K562 (cell line): ENCODE results near the gene PTPN9. TPM values are rescaled to one million over a fixed set of nuclear protein-coding genes. Genes with fewer than 3 reads are reported as not detected.

Source experiments
- ATAC-seq: fragments of 200-7000 bp; cut with Tn5 transposase; 3 replicates; pipeline ENCODE4 v1.9.1; 2020; ENCODE audit warnings: moderate library complexity
- BruUV-seq: library from RNA; stranded (reverse); fragments of 400-500 nt; replicated peaks from 2 replicates; lab custom pipeline; 2021; lab: Mats Ljungman, UMichigan
- CTCF ChIA-PET: fragments of 300-600 bp; formaldehyde crosslinking; extraction: SDS; loops from one replicate; lab custom pipeline; 2021; ENCODE audit warnings: low intra/inter-chr PET ratio; lab: Yijun Ruan, JAX
- POLR2A ChIA-PET: fragments of 300-600, 350-650 bp; sonication (Branson Sonifier 250); formaldehyde crosslinking; extraction: SDS; loops from one replicate; lab custom pipeline; 2021; ENCODE audit warnings: antibody characterized with exemption, inconsistent platforms; lab: Yijun Ruan, JAX
- DNase-seq, 4 experiments: peaks; one replicate each; pipeline versions ENCODE4 v3.0.0 to v3.0.0-alpha.2; 2011 to 2018; ENCODE audit warnings: low spot score in 3 of 4, mixed read lengths in 3 of 4; ENCODE audit errors: extremely low read depth in 1 of 4
- FAIRE-seq: peaks from 2 replicates; lab custom pipeline; 2011; peaks lifted over from hg19 to GRCh38; lab: Jason Lieb, UNC
- H2AFZ ChIP-seq: 2 replicates; pipeline ENCODE4 v1.6.0; 2011; ENCODE audit warnings: low read depth, low read length, control low read depth, inconsistent platforms
- H3K27ac ChIP-seq: fragments of 200-600 bp; 3 replicates; pipeline ENCODE4 v1.8.0; 2011; ENCODE audit warnings: low read depth, mild to moderate bottlenecking, control low read depth, inconsistent platforms, low read length, moderate library complexity, mixed read lengths; ENCODE audit errors: extremely low read depth
- H3K27me3 ChIP-seq, 2 experiments: fragments of 300-600 bp in 1 of 2; 2 replicates in 1 of 2; 3 replicates in 1 of 2; pipeline versions ENCODE4 v1.6.0 to v1.8.0; 2011; ENCODE audit warnings: inconsistent platforms in 2 of 2, low read length in 2 of 2, mild to moderate bottlenecking in 1 of 2, mixed read lengths in 1 of 2, moderate library complexity in 1 of 2; ENCODE audit not compliant: control insufficient read depth in 2 of 2, insufficient read depth in 2 of 2
- H3K36me3 ChIP-seq: fragments of 300-600 bp; 3 replicates; pipeline ENCODE4 v1.8.0; 2011; ENCODE audit warnings: mild to moderate bottlenecking, low read length, inconsistent platforms; ENCODE audit not compliant: control insufficient read depth, insufficient read depth
- H3K4me1 ChIP-seq, 2 experiments: fragments of 200-600 bp in 1 of 2; replicated peaks in 1 of 2; 2 replicates in 1 of 2; 3 replicates in 1 of 2; pipeline versions ENCODE4 v1.5.1 to v1.8.0; 2011; ENCODE audit warnings: inconsistent platforms in 2 of 2, low read length in 2 of 2, mild to moderate bottlenecking in 1 of 2, mixed read lengths in 1 of 2, moderate library complexity in 1 of 2; ENCODE audit not compliant: control insufficient read depth in 2 of 2, insufficient read depth in 2 of 2
- H3K4me2 ChIP-seq: 2 replicates; pipeline ENCODE4 v1.6.1; 2011; ENCODE audit warnings: low read length, control low read depth, inconsistent platforms, mixed read lengths; ENCODE audit not compliant: insufficient read depth
- H3K4me3 ChIP-seq: fragments of 200-600 bp; sonication (generic), shearing (Covaris generic); 2 replicates; pipeline ENCODE4 v1.5.1; 2016; ENCODE audit warnings: control low read depth, inconsistent platforms
- H3K79me2 ChIP-seq: fragments of 200-600 bp; 3 replicates; pipeline ENCODE4 v1.8.0; 2011; ENCODE audit warnings: low read length, inconsistent platforms; ENCODE audit not compliant: control insufficient read depth, insufficient read depth
- H3K9ac ChIP-seq, 2 experiments: 2 replicates each; pipeline versions ENCODE4 v1.6.0 to v1.6.1; 2011; ENCODE audit warnings: low read depth in 2 of 2, low read length in 2 of 2, control low read depth in 1 of 2, inconsistent platforms in 1 of 2, mild to moderate bottlenecking in 1 of 2, mixed read lengths in 1 of 2; ENCODE audit not compliant: insufficient read depth in 1 of 2
- H3K9me1 ChIP-seq: one replicate; pipeline ENCODE4 v1.6.0; 2011; ENCODE audit warnings: inconsistent platforms, mild to moderate bottlenecking, low read length, moderate library complexity; ENCODE audit not compliant: control insufficient read depth, insufficient read depth
- H3K9me3 ChIP-seq: replicated peaks from 2 replicates; pipeline ENCODE4 v1.5.1; 2011; ENCODE audit warnings: low read depth, low read length, inconsistent platforms; ENCODE audit not compliant: control insufficient read depth, insufficient read depth
- H4K20me1 ChIP-seq: replicated peaks from 2 replicates; pipeline ENCODE4 v1.6.1; 2011; ENCODE audit warnings: low read length, inconsistent platforms, mixed read lengths; ENCODE audit not compliant: control insufficient read depth, insufficient read depth
- ARID1B ChIP-seq: fragments of 450-650 bp; IDR thresholded peaks from 2 replicates; pipeline ENCODE4 v1.6.1; 2016; ENCODE audit warnings: antibody characterized with exemption, mild to moderate bottlenecking, inconsistent platforms
- CBX1 ChIP-seq: sonication (generic); IDR thresholded peaks from 2 replicates; pipeline ENCODE4 v1.6.1; 2016; ENCODE audit warnings: antibody characterized with exemption, low read depth, mild to moderate bottlenecking
- CTBP1 ChIP-seq: fragments of 450-650 bp; IDR thresholded peaks from 2 replicates; pipeline ENCODE4 v1.6.1; 2016; ENCODE audit warnings: borderline replicate concordance
- FOXP1 ChIP-seq: sonication (generic); formaldehyde crosslinking; IDR thresholded peaks from 2 replicates; pipeline ENCODE4 v1.8.0; 2022; ENCODE audit warnings: mild to moderate bottlenecking, missing genetic modification reagents
- HLTF ChIP-seq: fragments of 450-650 bp; IDR thresholded peaks from 2 replicates; pipeline ENCODE4 v1.6.1; 2016
- HOXB6 ChIP-seq: fragments of 250-450 bp; sonication (Bioruptor Pico); IDR thresholded peaks from 2 replicates; pipeline ENCODE4 v1.5.1; 2022; ENCODE audit warnings: mild to moderate bottlenecking, borderline replicate concordance
- OTX1 ChIP-seq: fragments of 450-650 bp; formaldehyde crosslinking; IDR thresholded peaks from 2 replicates; pipeline ENCODE4 v1.4.0; 2022; ENCODE audit warnings: mild to moderate bottlenecking
- POLR2H ChIP-seq: IDR thresholded peaks from 2 replicates; pipeline ENCODE4 v1.6.1; 2016; ENCODE audit warnings: missing genetic modification characterization, low read depth, mild to moderate bottlenecking, control low read depth, missing compliant biosample characterization, moderate library complexity
- RHOXF2B ChIP-seq: fragments of 250-450 bp; sonication (Bioruptor Pico); conservative IDR thresholded peaks from 2 replicates; pipeline ENCODE4 v1.5.1; 2021
- RNF2 ChIP-seq: sonication (generic); IDR thresholded peaks from 2 replicates; pipeline ENCODE4 v1.6.1; 2016
- SMARCA4 ChIP-seq: fragments of 450-650 bp; IDR thresholded peaks from 2 replicates; pipeline ENCODE4 v1.6.1; 2016
- TAF15 ChIP-seq: fragments of 200-400 bp; formaldehyde crosslinking; IDR thresholded peaks from 2 replicates; pipeline ENCODE4 v1.6.1; 2017; ENCODE audit warnings: mild to moderate bottlenecking, low read depth, low read length, moderate library complexity
- ZFP30 ChIP-seq: fragments of 250-450 bp; sonication (Bioruptor Pico); IDR thresholded peaks from 2 replicates; pipeline ENCODE4 v1.8.0; 2022; ENCODE audit warnings: moderate library complexity, mild to moderate bottlenecking, inconsistent platforms, borderline replicate concordance
- ZNF133 ChIP-seq: fragments of 250-450 bp; sonication (Bioruptor Pico); IDR thresholded peaks from 2 replicates; pipeline ENCODE4 v1.4.0; 2020; ENCODE audit warnings: mild to moderate bottlenecking
- ZNF668 ChIP-seq: fragments of 250-450 bp; sonication (Bioruptor Pico); IDR thresholded peaks from 2 replicates; pipeline ENCODE4 v1.8.0; 2022; ENCODE audit warnings: mild to moderate bottlenecking, inconsistent platforms
- WGBS: fragments of 100-300 bp; shearing (Covaris generic); methylation state at CpG from one replicate; pipeline ENCODE4 v1.1.6; 2016; ENCODE audit warnings: low coverage, mixed read lengths; ENCODE audit not compliant: insufficient coverage; ENCODE audit errors: missing lambda C conversion rate; 5-methylcytosine and 5-hydroxymethylcytosine counted together
- in situ Hi-C: fragments of 300-500 bp; cut with MboI; formaldehyde crosslinking; loops from 4 replicates; pipeline ENCODE4 v1.15.0; 2018; ENCODE audit warnings: inconsistent platforms, mixed read lengths
- intact Hi-C: fragments of 100-400 bp; cut with micrococcal nuclease; formaldehyde crosslinking; loops from 2 replicates; pipeline ENCODE4 v1.14.2; 2022
- polyA plus RNA-seq, 8 experiments: library from polyadenylated mRNA; depleted of rRNA in 4 of 8; stranded (reverse) in 5 of 8; unstranded in 3 of 8; fragments of >200 nt; fragmentation: Nextera tagmentation in 2 of 8; fragmentation: Illumina TruSeq in 1 of 8; extraction: Ambion mirVana in 2 of 8; extraction: Trizol in 1 of 8; gene quantifications; 2 replicates each; pipeline versions ENCODE4 v1.2.1 to v1.2.3, GENCODE V29; 2011 to 2014; ENCODE audit warnings: inconsistent platforms in 1 of 8, missing spikeins in 1 of 8
- total RNA-seq, 7 experiments: library from RNA; depleted of rRNA in 6 of 7; stranded (reverse); fragments of >200 nt in 6 of 7; fragmentation: Illumina TruSeq in 2 of 7; extraction: Trizol in 2 of 7; gene quantifications; 2 replicates each; pipeline versions ENCODE4 v1.2.1 to v1.2.3, GENCODE V29; 2011 to 2021; ENCODE audit warnings: low replicate concordance in 1 of 7
- TF ChIP-seq, protein P1 (sequence below), 2 experiments: fragments of 150-350 bp in 1 of 2; IDR thresholded peaks; 2 replicates each; pipeline ENCODE4 v1.6.1; 2012 to 2016; ENCODE audit warnings: low read depth in 2 of 2, low read length in 2 of 2, mild to moderate bottlenecking in 1 of 2, moderate library complexity in 1 of 2
- TF ChIP-seq, protein P2 (sequence below): fragments of 450-650 bp; formaldehyde crosslinking; IDR thresholded peaks from 2 replicates; pipeline ENCODE4 v1.4.0; 2022; ENCODE audit warnings: missing genetic modification characterization
- TF ChIP-seq, protein P3 (sequence below), 3 experiments: fragments of 200-800 bp in 1 of 3; sonication (Bioruptor generic) in 1 of 3; sonication (generic) in 1 of 3; formaldehyde crosslinking in 1 of 3; IDR thresholded peaks; 2 replicates each; pipeline versions ENCODE4 v1.6.1 to v1.8.0; 2016 to 2022; ENCODE audit warnings: mild to moderate bottlenecking in 2 of 3, missing compliant biosample characterization in 2 of 3, missing genetic modification characterization in 2 of 3, missing genetic modification reagents in 1 of 3

The PTPN9 gene
- total and polyA plus RNA-seq, 9 of the 15 experiments (the other 6 are each of a cell fraction or from before 2014, with no cell fraction given): 5.0 to 24.0 (median 14.2) TPM

DNA sequence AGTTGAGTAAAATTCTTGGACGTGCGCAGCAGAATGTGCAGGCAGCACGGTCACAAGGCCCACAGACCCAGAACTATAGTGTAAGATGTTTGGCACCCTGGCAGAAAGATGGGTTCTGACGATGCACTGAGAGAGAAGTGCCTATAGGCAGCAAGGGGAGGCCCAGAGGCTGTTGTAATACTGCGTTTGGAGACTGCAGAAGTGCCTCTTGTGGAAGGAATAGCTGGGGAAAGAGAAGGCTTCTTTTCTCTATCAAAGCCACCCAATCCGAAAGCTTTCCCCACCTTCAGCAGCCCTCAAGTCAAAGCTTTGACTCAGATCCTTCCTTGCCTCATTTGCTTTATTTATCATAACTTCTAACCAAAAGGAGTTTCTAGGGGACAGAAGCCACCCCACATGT, 122.4 kb downstream of the PTPN9 start:
- Histone ChIP-seq H3K79me2 (peaks cover 21% of the 10 kb centered on the region), H3K4me1 (peaks cover 13 to 23% of the 10 kb centered on the region in 2 experiments; a peak in 3 of 5 replicates), H3K4me3 (0 out of 2 replicates have a peak overlapping the region, but pooled peaks have one; percentile 75), H3K4me2 (peak overlapping the region; percentile 99), H3K27me3 (no peaks in the 10 kb centered on the region), H2AFZ (peak overlapping the region; percentile 97), H3K9me1 (no peaks in the 10 kb centered on the region), H4K20me1 (no peaks in the 10 kb centered on the region; the same call in 1 of the 2 replicates), H3K9ac (peak overlapping the region in 1 of 2 experiments; percentile 83; a peak in 2 of 4 replicates), H3K36me3 (no peaks in the 10 kb centered on the region), H3K27ac (no peak overlapping the region), H3K9me3 (no peaks in the 10 kb centered on the region)
- TF ChIP-seq HOXB6 (CRISPR knock-in tag): no peak
- no peak for TF ChIP-seq ARID1B
- no peak for TF ChIP-seq CBX1
- no peak for TF ChIP-seq ZNF668 (CRISPR knock-in tag)
- TF ChIP-seq, protein P1, sequence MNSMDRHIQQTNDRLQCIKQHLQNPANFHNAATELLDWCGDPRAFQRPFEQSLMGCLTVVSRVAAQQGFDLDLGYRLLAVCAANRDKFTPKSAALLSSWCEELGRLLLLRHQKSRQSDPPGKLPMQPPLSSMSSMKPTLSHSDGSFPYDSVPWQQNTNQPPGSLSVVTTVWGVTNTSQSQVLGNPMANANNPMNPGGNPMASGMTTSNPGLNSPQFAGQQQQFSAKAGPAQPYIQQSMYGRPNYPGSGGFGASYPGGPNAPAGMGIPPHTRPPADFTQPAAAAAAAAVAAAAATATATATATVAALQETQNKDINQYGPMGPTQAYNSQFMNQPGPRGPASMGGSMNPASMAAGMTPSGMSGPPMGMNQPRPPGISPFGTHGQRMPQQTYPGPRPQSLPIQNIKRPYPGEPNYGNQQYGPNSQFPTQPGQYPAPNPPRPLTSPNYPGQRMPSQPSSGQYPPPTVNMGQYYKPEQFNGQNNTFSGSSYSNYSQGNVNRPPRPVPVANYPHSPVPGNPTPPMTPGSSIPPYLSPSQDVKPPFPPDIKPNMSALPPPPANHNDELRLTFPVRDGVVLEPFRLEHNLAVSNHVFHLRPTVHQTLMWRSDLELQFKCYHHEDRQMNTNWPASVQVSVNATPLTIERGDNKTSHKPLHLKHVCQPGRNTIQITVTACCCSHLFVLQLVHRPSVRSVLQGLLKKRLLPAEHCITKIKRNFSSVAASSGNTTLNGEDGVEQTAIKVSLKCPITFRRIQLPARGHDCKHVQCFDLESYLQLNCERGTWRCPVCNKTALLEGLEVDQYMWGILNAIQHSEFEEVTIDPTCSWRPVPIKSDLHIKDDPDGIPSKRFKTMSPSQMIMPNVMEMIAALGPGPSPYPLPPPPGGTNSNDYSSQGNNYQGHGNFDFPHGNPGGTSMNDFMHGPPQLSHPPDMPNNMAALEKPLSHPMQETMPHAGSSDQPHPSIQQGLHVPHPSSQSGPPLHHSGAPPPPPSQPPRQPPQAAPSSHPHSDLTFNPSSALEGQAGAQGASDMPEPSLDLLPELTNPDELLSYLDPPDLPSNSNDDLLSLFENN (IDR thresholded peaks at IDR 0.05; ENCODE audit: low read depth in 2 of 2, low read length in 2 of 2): no peak
- no peak for TF ChIP-seq ZFP30 (CRISPR knock-in tag)
- no peak for TF ChIP-seq RHOXF2B (CRISPR knock-in tag)
- TF ChIP-seq RNF2: no peak
- no peak for TF ChIP-seq OTX1
- no peak for TF ChIP-seq TAF15
- TF ChIP-seq, protein P2, sequence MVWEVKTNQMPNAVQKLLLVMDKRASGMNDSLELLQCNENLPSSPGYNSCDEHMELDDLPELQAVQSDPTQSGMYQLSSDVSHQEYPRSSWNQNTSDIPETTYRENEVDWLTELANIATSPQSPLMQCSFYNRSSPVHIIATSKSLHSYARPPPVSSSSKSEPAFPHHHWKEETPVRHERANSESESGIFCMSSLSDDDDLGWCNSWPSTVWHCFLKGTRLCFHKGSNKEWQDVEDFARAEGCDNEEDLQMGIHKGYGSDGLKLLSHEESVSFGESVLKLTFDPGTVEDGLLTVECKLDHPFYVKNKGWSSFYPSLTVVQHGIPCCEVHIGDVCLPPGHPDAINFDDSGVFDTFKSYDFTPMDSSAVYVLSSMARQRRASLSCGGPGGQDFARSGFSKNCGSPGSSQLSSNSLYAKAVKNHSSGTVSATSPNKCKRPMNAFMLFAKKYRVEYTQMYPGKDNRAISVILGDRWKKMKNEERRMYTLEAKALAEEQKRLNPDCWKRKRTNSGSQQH (CRISPR knock-in tag): no peak
- TF ChIP-seq CTBP1: no peak
- TF ChIP-seq SMARCA4: no peak
- TF ChIP-seq POLR2H (tag): no peak
- no peak for TF ChIP-seq FOXP1 (CRISPR knock-in tag)
- no peak for TF ChIP-seq ZNF133
- TF ChIP-seq HLTF: no peak
- TF ChIP-seq, protein P3, sequence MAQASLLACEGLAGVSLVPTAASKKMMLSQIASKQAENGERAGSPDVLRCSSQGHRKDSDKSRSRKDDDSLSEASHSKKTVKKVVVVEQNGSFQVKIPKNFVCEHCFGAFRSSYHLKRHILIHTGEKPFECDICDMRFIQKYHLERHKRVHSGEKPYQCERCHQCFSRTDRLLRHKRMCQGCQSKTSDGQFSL (CRISPR knock-in tag; IDR thresholded peaks at IDR 0.05): no peak
- TF ChIP-seq, protein P3 (tag; IDR thresholded peaks at IDR 0.05): no peak
- intact Hi-C loops: no loop called here
- CTCF ChIA-PET: no interaction called here
- ATAC-seq (no peak), DNase-seq (peak in 1 of 4 experiments; percentile 8), FAIRE-seq (no peak)
- in situ Hi-C loops: no loop called here
- 32% methylated on average over 6 of the region's 6 CpGs for WGBS
- POLR2A ChIA-PET: interaction anchor here (0.6 to 1.8 kb wide), 8 partner anchors 9 to 1907 kb away, joined by 3 to 9 read pairs (median 4); no protein-coding TSS in a partner anchor
- no TSS peak for BruUV-seq
